ENCODE data around the gene PKN1.

PKN1 gene

GRCh38 chr19:14433554-14434501 lies 722 bp downstream of the PKN1 start:
- no peak for DNase-seq (ENCODE audit: low read depth)
- TF ChIP-seq CTCF (IDR thresholded peaks at IDR 0.05; ENCODE audit: insufficient read depth, low read depth, low read length, missing control alignments): no peak
- H3K4me3 ChIP-seq (ENCODE audit: low read length): peak overlapping the region; percentile 24

- H3K4me3 ChIP-seq (ENCODE audit: low read length): no peak overlapping the region
- TF ChIP-seq CTCF (IDR thresholded peaks at IDR 0.05; ENCODE audit: insufficient read depth, low read depth, low read length, missing control alignments): no peak
- peak; percentile 47 for DNase-seq (ENCODE audit: low read depth)
These were observed 1.6 kb downstream of the PKN1 start for GRCh38 chr19:14434543-14435319.

- no peak for TF ChIP-seq CTCF (IDR thresholded peaks at IDR 0.05; ENCODE audit: insufficient read depth, low read depth, low read length, missing control alignments)
- DNase-seq (ENCODE audit: low read depth): no peak
- H3K4me3 ChIP-seq (ENCODE audit: low read length): no peak overlapping the region
These were observed 2.4 kb downstream of the PKN1 start for GRCh38 chr19:14435320-14436050.

DNA sequence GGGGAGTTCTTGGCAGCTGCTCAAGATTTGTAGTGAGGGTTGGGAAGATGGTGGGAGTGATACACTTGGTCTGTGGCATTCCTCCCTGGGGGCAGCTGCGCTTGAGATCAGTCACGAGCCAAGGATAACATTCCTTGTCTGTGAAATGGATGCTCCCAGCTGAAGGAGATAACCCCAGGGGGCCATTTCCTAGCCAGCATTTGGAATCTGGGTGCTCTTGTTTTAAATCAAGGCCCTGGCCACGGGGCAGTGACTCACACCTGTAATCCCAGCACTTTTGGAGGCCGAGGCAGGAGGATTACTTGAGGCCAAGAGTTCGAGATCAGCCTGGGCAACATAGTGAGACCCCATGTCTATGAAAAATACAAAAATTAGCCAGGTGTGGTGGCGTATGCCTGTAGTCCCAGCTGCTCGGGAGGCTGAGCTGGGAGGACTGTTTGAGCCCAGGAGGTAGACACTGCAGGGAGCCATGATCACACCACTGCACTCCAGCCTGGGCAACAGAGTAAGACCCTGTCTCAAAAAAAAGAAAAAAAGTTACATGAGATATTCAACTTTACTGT lies 4.6 kb downstream of the PKN1 start:
- DNase-seq (ENCODE audit: low read depth): no peak
- TF ChIP-seq CTCF (IDR thresholded peaks at IDR 0.05; ENCODE audit: insufficient read depth, low read depth, low read length, missing control alignments): no peak
- H3K4me3 ChIP-seq (ENCODE audit: low read length): no peak overlapping the region

GRCh38 chr19:14439014-14439413 lies 5.9 kb downstream of the PKN1 start:
- no peak overlapping the region for H3K4me3 ChIP-seq (ENCODE audit: low read length)
- no peak for TF ChIP-seq CTCF (IDR thresholded peaks at IDR 0.05; ENCODE audit: insufficient read depth, low read depth, low read length, missing control alignments)
- no peak for DNase-seq (ENCODE audit: low read depth)

DNA sequence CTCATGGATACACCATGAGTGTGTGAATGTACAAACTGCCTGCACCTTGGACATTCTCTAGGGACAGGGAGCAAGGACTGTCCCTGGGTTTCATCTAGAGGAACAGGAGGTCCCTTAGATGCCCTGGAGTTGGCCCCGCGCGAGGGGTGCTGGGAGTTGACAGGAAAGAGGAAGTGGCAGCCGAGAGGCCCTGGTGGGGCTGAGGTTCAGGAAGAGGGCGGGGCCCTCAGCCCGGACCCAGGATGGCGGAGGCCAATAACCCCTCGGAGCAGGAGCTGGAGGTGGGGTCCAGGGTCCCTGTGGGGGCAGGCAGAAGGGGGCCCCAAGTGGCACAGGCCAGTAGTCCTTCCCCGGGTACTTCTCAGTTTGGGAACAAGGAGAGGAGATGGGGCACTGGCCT lies 6.9 kb downstream of the PKN1 start:
- TF ChIP-seq CTCF (IDR thresholded peaks at IDR 0.05; ENCODE audit: insufficient read depth, low read depth, low read length, missing control alignments): no peak
- no peak overlapping the region for H3K4me3 ChIP-seq (ENCODE audit: low read length)
- no peak for DNase-seq (ENCODE audit: low read depth)

All from epithelial cell of esophagus (primary cell).